ENCODE results near the gene RFLNA. TPM values are rescaled to one million over a fixed set of nuclear protein-coding genes. Genes with fewer than 3 reads are reported as not detected.
A peak's percentile ranks its signal among the peaks of the same experiment; 100 is the strongest.

Gene RFLNA
- total RNA-seq, 4 donors from 2014 or later, result 0.63 to 2.2 (median 1.3) TPM

GRCh38 chr12:124295431-124296058 is 652 bp downstream of the RFLNA start:
- Histone ChIP-seq H3K27me3 (peaks cover 0 to 27% (median 3%) of the 10 kb centered on the region in 4 donors), H3K4me3 (peak overlapping the region; percentile 47 to 58 (median 52)), H3K36me3 (no peaks in the 10 kb centered on the region), H3K27ac (replicated peaks in 1 of 4) (no peak overlapping the region), H3K9me3 (no peaks in the 10 kb centered on the region), H3K4me1 (peaks cover 14 to 31% (median 27%) of the 10 kb centered on the region in 4 donors)
- no peak for DNase-seq (ENCODE audit: extremely low spot score)
- TF ChIP-seq POLR2AphosphoS5 (IDR thresholded peaks at IDR 0.05) (no peak), POLR2A (IDR thresholded peaks at IDR 0.05; ENCODE audit: low read depth) (no peak), EP300 (IDR thresholded peaks at IDR 0.05) (no peak), CTCF (IDR thresholded peaks at IDR 0.05) (no peak)
- WGBS, result 12% methylated on average over 6 of the region's 42 CpGs
- intact Hi-C loops (cut with DNase I), result no loop called here

GRCh38 chr12:124296295-124296915 is 1.5 kb downstream of the RFLNA start:
- 35% methylated on average over 15 of the region's 21 CpGs for WGBS
- no peak overlapping the region for H3K27ac ChIP-seq (replicated peaks in 1 of 4)
- DNase-seq (ENCODE audit: extremely low spot score), result no peak
- peak overlapping the region in 2 of 4 donors; percentile 39 to 56 for H3K4me3 ChIP-seq
- no peaks in the 10 kb centered on the region for H3K36me3 ChIP-seq
- TF ChIP-seq POLR2AphosphoS5 (IDR thresholded peaks at IDR 0.05) (no peak), CTCF (IDR thresholded peaks at IDR 0.05) (no peak), POLR2A (IDR thresholded peaks at IDR 0.05; ENCODE audit: low read depth) (no peak), EP300 (IDR thresholded peaks at IDR 0.05) (no peak)
- H3K27me3 ChIP-seq, result peaks cover 0 to 27% (median 3%) of the 10 kb centered on the region in 4 donors
- intact Hi-C loops (cut with DNase I), result no loop called here
- H3K9me3 ChIP-seq, result no peaks in the 10 kb centered on the region
- H3K4me1 ChIP-seq, result peaks cover 14 to 31% (median 27%) of the 10 kb centered on the region in 4 donors

GRCh38 chr12:124296916-124297351 is 2.0 kb downstream of the RFLNA start:
- TF ChIP-seq EP300 (IDR thresholded peaks at IDR 0.05), result no peak
- TF ChIP-seq POLR2AphosphoS5 (IDR thresholded peaks at IDR 0.05), result no peak
- TF ChIP-seq CTCF (IDR thresholded peaks at IDR 0.05), result no peak
- TF ChIP-seq POLR2A (IDR thresholded peaks at IDR 0.05; ENCODE audit: low read depth), result no peak
- H3K27ac ChIP-seq (replicated peaks in 1 of 4), result no peak overlapping the region

GRCh38 chr12:124297389-124297788 is 2.5 kb downstream of the RFLNA start:
- 89% methylated on average over 4 of the region's 4 CpGs for WGBS
- no peak for DNase-seq (ENCODE audit: extremely low spot score)
- H3K27me3 ChIP-seq, result peaks cover 0 to 27% (median 3%) of the 10 kb centered on the region in 4 donors
- no peaks in the 10 kb centered on the region for H3K36me3 ChIP-seq
- intact Hi-C loops (cut with DNase I), result no loop called here
- TF ChIP-seq POLR2AphosphoS5 (IDR thresholded peaks at IDR 0.05), result no peak
- no peak for TF ChIP-seq POLR2A (IDR thresholded peaks at IDR 0.05; ENCODE audit: low read depth)
- TF ChIP-seq CTCF (IDR thresholded peaks at IDR 0.05), result no peak
- no peak for TF ChIP-seq EP300 (IDR thresholded peaks at IDR 0.05)
- no peak overlapping the region for H3K27ac ChIP-seq (replicated peaks in 1 of 4)
- H3K4me3 ChIP-seq, result no peak overlapping the region
- H3K4me1 ChIP-seq, result peaks cover 14 to 31% (median 27%) of the 10 kb centered on the region in 4 donors
- H3K9me3 ChIP-seq, result no peaks in the 10 kb centered on the region

More at GRCh38 chr12:124296916-124297351, 2.0 kb downstream of the RFLNA start:
- Histone ChIP-seq H3K4me1 (peaks cover 14 to 31% (median 27%) of the 10 kb centered on the region in 4 donors), H3K27me3 (peaks cover 0 to 27% (median 3%) of the 10 kb centered on the region in 4 donors), H3K4me3 (peak overlapping the region in 1 of 4 donors; percentile 39), H3K9me3 (no peaks in the 10 kb centered on the region), H3K36me3 (no peaks in the 10 kb centered on the region)
- DNase-seq (ENCODE audit: extremely low spot score), result no peak
- 83% methylated on average over 8 of the region's 9 CpGs for WGBS
- intact Hi-C loops (cut with DNase I), result no loop called here

Data from esophagus muscularis mucosa (tissue), 4 donors.